Coronary artery (tissue), 2 donors: ENCODE data around the gene SNX8.

ENCODE experiments used
- DNase-seq: peaks from one replicate; pipeline ENCODE4 v3.0.0-alpha.2; 2017; ENCODE audit warnings: low spot score
- H3K27ac ChIP-seq, 2 donors: fragments of 200-600 bp; sonication (generic); one replicate each; pipeline ENCODE4 v1.5.1; 2016 to 2019
- H3K4me3 ChIP-seq: fragments of 200-600 bp; sonication (generic); 2 replicates; pipeline ENCODE4 v1.5.1; 2016; ENCODE audit warnings: mild to moderate bottlenecking, moderate library complexity
- TF ChIP-seq, protein P1 (sequence below): fragments of 200-600 bp; sonication (generic); IDR thresholded peaks from one replicate; pipeline ENCODE4 v1.5.1; 2019; ENCODE audit warnings: antibody characterized with exemption

The SNX8 gene

GRCh38 chr7:2357165-2357564 lies 42.9 kb upstream of the SNX8 start:
- TF ChIP-seq, protein P1, sequence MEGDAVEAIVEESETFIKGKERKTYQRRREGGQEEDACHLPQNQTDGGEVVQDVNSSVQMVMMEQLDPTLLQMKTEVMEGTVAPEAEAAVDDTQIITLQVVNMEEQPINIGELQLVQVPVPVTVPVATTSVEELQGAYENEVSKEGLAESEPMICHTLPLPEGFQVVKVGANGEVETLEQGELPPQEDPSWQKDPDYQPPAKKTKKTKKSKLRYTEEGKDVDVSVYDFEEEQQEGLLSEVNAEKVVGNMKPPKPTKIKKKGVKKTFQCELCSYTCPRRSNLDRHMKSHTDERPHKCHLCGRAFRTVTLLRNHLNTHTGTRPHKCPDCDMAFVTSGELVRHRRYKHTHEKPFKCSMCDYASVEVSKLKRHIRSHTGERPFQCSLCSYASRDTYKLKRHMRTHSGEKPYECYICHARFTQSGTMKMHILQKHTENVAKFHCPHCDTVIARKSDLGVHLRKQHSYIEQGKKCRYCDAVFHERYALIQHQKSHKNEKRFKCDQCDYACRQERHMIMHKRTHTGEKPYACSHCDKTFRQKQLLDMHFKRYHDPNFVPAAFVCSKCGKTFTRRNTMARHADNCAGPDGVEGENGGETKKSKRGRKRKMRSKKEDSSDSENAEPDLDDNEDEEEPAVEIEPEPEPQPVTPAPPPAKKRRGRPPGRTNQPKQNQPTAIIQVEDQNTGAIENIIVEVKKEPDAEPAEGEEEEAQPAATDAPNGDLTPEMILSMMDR = no peak
- no peak for DNase-seq
- H3K4me3 ChIP-seq = peak overlapping the region; percentile 1
- H3K27ac ChIP-seq = no peak overlapping the region

DNA sequence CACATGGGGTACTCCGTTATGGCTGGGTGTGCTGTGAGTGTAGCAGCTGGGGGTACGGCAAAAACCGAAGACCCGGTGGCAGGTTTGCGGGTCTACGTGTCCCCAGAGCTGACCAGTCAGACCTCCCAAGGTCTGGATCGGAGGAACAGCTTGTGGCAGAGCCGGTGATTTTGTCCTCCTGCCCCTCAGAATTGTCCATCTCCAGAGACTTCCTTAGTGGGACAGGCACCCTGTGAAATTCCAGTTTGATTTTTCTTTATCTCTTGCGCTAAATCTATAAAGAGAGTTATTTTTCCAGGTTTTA lies 41.4 kb upstream of the SNX8 start:
- no peak overlapping the region for H3K27ac ChIP-seq
- TF ChIP-seq, protein P1 = no peak
- DNase-seq = no peak
- H3K4me3 ChIP-seq = peak overlapping the region; percentile 96

GRCh38 chr7:2354939-2355704 lies 40.9 kb upstream of the SNX8 start:
- peak overlapping the region; percentile 96 for H3K4me3 ChIP-seq
- no peak for DNase-seq
- peak overlapping the region; percentile 91 to 98 for H3K27ac ChIP-seq
- TF ChIP-seq, protein P1 = no peak

DNA sequence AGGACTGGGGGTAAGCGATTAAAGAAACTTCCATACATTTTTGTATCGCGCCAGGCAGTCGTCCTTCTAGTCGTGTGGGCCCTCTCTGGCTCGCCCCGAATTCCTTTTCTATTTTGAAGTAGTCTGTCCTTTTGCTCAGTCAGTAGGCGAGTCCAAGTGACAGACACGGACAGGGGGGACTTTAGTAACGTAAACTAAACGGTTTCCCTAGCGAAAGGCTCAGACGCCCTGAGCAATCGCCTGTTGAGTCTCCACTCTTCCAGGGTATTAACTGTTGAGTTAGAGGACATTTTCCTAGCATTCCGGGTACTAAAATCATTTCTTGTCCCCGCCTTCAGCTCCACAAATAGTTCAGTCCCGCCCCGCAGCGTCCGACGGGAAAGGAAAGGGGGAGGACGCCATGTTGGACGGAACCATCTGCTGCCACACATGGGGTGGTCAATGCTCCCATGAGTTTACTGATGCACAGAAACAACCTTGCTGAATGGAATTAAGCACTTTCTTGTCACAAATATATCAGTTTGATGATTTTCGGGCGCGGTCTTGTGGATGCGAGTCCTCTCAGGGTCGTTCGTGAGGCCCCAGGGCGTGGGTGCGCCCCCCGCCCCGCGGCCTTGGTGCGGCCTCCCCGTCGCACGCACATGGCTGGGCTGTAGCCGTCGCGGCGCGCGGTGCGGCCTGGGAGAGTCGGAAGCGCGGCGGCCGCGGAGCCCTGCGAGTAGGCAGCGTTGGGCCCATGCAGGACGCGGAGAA lies 40.1 kb upstream of the SNX8 start, which contains the start of gene EIF3B:
TSS of gene EIF3B (plus strand) at position 642 of the 753 bp plus-strand sequence. CDS start at position 737, 95 bp downstream.
- peak; percentile 94 for DNase-seq
- TF ChIP-seq, protein P1 = no peak
- Histone ChIP-seq H3K27ac (peak within 1 kb of the TSS; percentile 91 to 98), H3K4me3 (peak within 1 kb of the TSS; percentile 96)

- TF ChIP-seq, protein P1 = no peak
- peak overlapping the region; percentile 96 for H3K4me3 ChIP-seq
- peak; percentile 94 for DNase-seq
- peak overlapping the region; percentile 91 to 98 for H3K27ac ChIP-seq
Measured at GRCh38 chr7:2353936-2354185, 39.6 kb upstream of the SNX8 start.

DNA sequence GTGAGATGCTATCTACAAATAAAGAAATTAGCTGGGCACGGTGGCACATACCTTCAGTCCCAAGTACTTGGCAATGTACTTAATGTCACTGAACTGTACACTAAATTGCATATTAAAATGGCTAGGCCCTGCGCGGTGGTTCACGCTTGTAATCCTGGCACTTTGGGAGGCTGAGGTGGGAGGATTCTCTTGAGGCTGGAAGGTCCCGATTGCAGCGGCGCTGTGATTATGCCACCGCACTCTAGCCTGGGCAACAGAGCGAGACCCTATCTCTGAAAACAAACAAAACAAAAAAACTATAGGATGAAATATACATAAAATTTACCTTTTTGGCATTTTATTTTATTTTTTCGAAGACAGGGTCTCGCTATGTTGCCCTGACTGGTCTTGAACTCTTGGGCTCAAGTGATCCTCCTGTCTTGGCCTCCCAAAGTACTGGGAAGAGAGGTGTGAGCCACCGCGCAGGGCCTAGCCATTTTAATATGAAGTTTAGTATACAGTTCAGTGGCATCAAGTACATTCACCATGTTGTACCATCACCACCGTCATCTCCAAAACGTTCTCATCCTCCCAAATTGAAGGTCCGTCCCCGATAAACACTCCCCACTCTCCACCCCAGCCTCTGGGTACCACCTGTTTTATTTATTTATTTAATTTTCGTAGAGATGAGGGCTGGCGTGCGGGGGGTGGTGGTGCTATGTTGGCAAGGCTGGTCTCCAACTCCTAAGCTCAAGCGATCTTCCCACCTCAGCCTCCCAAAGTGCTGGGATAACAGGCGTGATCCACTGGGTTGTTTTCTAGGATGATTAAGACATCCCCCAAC lies 39.1 kb upstream of the SNX8 start:
- TF ChIP-seq, protein P1 = no peak
- no peak for DNase-seq
- Histone ChIP-seq H3K4me3 (peak overlapping the region; percentile 96), H3K27ac (peak overlapping the region; percentile 91 to 98)
